Panc1 (cell line): ENCODE data around the gene TMEM242.

Source experiments
- CTCF ChIP-seq: fragments of 450-650 bp; IDR thresholded peaks from 2 replicates; pipeline ENCODE4 v1.5.1; 2017; ENCODE audit warnings: mild to moderate bottlenecking
- POLR2AphosphoS5 ChIP-seq: IDR thresholded peaks from 2 replicates; pipeline ENCODE4 v1.6.1; 2012; ENCODE audit warnings: mild to moderate bottlenecking, low read depth, low read length, moderate library complexity
- REST ChIP-seq, 2 experiments: IDR thresholded peaks; 2 replicates each; pipeline ENCODE4 v1.6.1; 2011 to 2012; ENCODE audit warnings: low read depth in 2 of 2, control low read depth in 1 of 2, low read length in 1 of 2, mild to moderate bottlenecking in 1 of 2, moderate library complexity in 1 of 2; ENCODE audit not compliant: insufficient read depth in 1 of 2

GRCh38 chr6:157358287-157358686 lies 35.0 kb upstream of the TMEM242 start:
- TF ChIP-seq CTCF (no peak), REST (IDR thresholded peaks at IDR 0.05; ENCODE audit: insufficient read depth in 1 of 2, low read depth in 2 of 2, low read length in 1 of 2) (no peak), POLR2AphosphoS5 (no peak)
